Measurements from ENCODE around the gene CAND1.

Gene CAND1

GRCh38 chr12:67364228-67364627, 95.1 kb downstream of the CAND1 start:
- Histone ChIP-seq H3K27me3 (replicated peaks; ENCODE audit: control insufficient read depth, insufficient read depth, low read length) (no peaks in the 10 kb centered on the region), H3K4me3 (ENCODE audit: low read length) (no peak overlapping the region), H3K9ac (ENCODE audit: low read length) (no peak overlapping the region), H3K4me1 (ENCODE audit: control insufficient read depth, insufficient read depth, low read length) (peaks cover 17% of the 10 kb centered on the region), H3K36me3 (ENCODE audit: control insufficient read depth, insufficient read depth, low read length, severe bottlenecking) (no peaks in the 10 kb centered on the region), H3K9me3 (ENCODE audit: control insufficient read depth, low read length) (no peaks in the 10 kb centered on the region)
- no peak for DNase-seq (ENCODE audit: low read depth)

GRCh38 chr12:67365131-67365530, 96.0 kb downstream of the CAND1 start:
- H3K9me3 ChIP-seq (ENCODE audit: control insufficient read depth, low read length): no peaks in the 10 kb centered on the region
- H3K36me3 ChIP-seq (ENCODE audit: control insufficient read depth, insufficient read depth, low read length, severe bottlenecking): no peaks in the 10 kb centered on the region
- no peaks in the 10 kb centered on the region for H3K27me3 ChIP-seq (replicated peaks; ENCODE audit: control insufficient read depth, insufficient read depth, low read length)
- H3K9ac ChIP-seq (ENCODE audit: low read length): no peak overlapping the region
- DNase-seq (ENCODE audit: low read depth): no peak
- H3K4me1 ChIP-seq (ENCODE audit: control insufficient read depth, insufficient read depth, low read length): peaks cover 12% of the 10 kb centered on the region
- no peak overlapping the region for H3K4me3 ChIP-seq (ENCODE audit: low read length)

GRCh38 chr12:67367843-67368242, 98.7 kb downstream of the CAND1 start:
- Histone ChIP-seq H3K9me3 (ENCODE audit: control insufficient read depth, low read length) (no peaks in the 10 kb centered on the region), H3K4me3 (ENCODE audit: low read length) (no peak overlapping the region), H3K27me3 (replicated peaks; ENCODE audit: control insufficient read depth, insufficient read depth, low read length) (no peaks in the 10 kb centered on the region), H3K9ac (ENCODE audit: low read length) (no peak overlapping the region), H3K4me1 (ENCODE audit: control insufficient read depth, insufficient read depth, low read length) (peaks cover 20% of the 10 kb centered on the region), H3K36me3 (ENCODE audit: control insufficient read depth, insufficient read depth, low read length, severe bottlenecking) (no peaks in the 10 kb centered on the region)
- DNase-seq (ENCODE audit: low read depth): no peak
